H1 (cell line): ENCODE results near the gene IER3IP1. TPM values are rescaled to one million over a fixed set of nuclear protein-coding genes. Genes with fewer than 3 reads are reported as not detected.

Experiments used
- CTCF ChIA-PET: fragments of 300-600 bp; sonication (Branson Sonifier 250); formaldehyde crosslinking; loops from one replicate; lab custom pipeline; 2021; ENCODE audit not compliant: partially characterized antibody; lab: Charles Lee
- POLR2A ChIA-PET: fragments of 300-600 bp; sonication (Branson Sonifier 250); formaldehyde crosslinking; loops from one replicate; lab custom pipeline; 2021; ENCODE audit warnings: inconsistent platforms; ENCODE audit not compliant: partially characterized antibody; lab: Charles Lee
- DNase-seq, 2 experiments: peaks; one replicate each; pipeline versions ENCODE4 v3.0.0 to v3.0.0-alpha.2; 2010 to 2022; ENCODE audit warnings: low spot score in 2 of 2, low read depth in 1 of 2, mixed read lengths in 1 of 2
- FAIRE-seq: peaks from 2 replicates; lab custom pipeline; 2011; peaks lifted over from hg19 to GRCh38; lab: Jason Lieb, UNC
- H2AFZ ChIP-seq: 2 replicates; pipeline ENCODE4 v1.8.1; 2012; ENCODE audit warnings: low read length, inconsistent platforms
- H2AK5ac ChIP-seq: 2 replicates; pipeline ENCODE4 v1.6.1; 2013; ENCODE audit warnings: low read depth, low read length
- H2BK120ac ChIP-seq: replicated peaks from 2 replicates; pipeline ENCODE3; 2013; ENCODE audit warnings: low read depth, low read length, inconsistent platforms
- H2BK12ac ChIP-seq: 2 replicates; pipeline ENCODE4 v1.6.1; 2013; ENCODE audit warnings: low read depth, low read length
- H2BK15ac ChIP-seq: 2 replicates; pipeline ENCODE4 v1.6.1; 2013; ENCODE audit warnings: low read length
- H2BK20ac ChIP-seq: 2 replicates; pipeline ENCODE4 v1.6.1; 2013; ENCODE audit warnings: low read length
- H2BK5ac ChIP-seq: 2 replicates; pipeline ENCODE4 v1.6.1; 2013; ENCODE audit warnings: low read depth, low read length
- H3K14ac ChIP-seq: 2 replicates; pipeline ENCODE4 v1.6.1; 2013; ENCODE audit warnings: inconsistent platforms; ENCODE audit not compliant: insufficient read length
- H3K18ac ChIP-seq: 2 replicates; pipeline ENCODE4 v1.6.1; 2013; ENCODE audit warnings: low read length; ENCODE audit errors: extremely low read depth
- H3K23ac ChIP-seq: 2 replicates; pipeline ENCODE4 v1.6.1; 2013; ENCODE audit warnings: inconsistent platforms; ENCODE audit not compliant: insufficient read length
- H3K23me2 ChIP-seq: 2 replicates; pipeline ENCODE4 v1.6.1; 2013; ENCODE audit warnings: low read depth, low read length
- H3K27ac ChIP-seq: 2 replicates; pipeline ENCODE4 v1.6.1; 2011; ENCODE audit warnings: low read depth, low read length, inconsistent platforms
- H3K27me3 ChIP-seq, 4 experiments: replicated peaks in 1 of 4; 1 replicate in 1 of 4; 2 replicates in 3 of 4; pipeline versions ENCODE4 v1.6.1 to v1.8.1; 2011 to 2013; ENCODE audit warnings: low read length in 3 of 4, mild to moderate bottlenecking in 3 of 4, inconsistent platforms in 2 of 4, mixed read lengths in 2 of 4, moderate library complexity in 1 of 4; ENCODE audit not compliant: control insufficient read depth in 3 of 4, insufficient read depth in 3 of 4; ENCODE audit errors: extremely low read depth in 1 of 4
- H3K36me3 ChIP-seq, 4 experiments: 2 replicates each; pipeline versions ENCODE4 v1.6.1 to v1.8.1; 2011 to 2013; ENCODE audit warnings: mild to moderate bottlenecking in 4 of 4, low read length in 3 of 4, moderate library complexity in 2 of 4, control low read depth in 1 of 4, inconsistent platforms in 1 of 4; ENCODE audit not compliant: insufficient read depth in 4 of 4, control insufficient read depth in 2 of 4
- H3K4ac ChIP-seq: replicated peaks from 2 replicates; pipeline ENCODE3; 2013; ENCODE audit warnings: low read length, low read depth, mixed read lengths, inconsistent platforms; ENCODE audit not compliant: insufficient read length
- H3K4me1 ChIP-seq, 4 experiments: replicated peaks in 1 of 4; 1 replicate in 1 of 4; 2 replicates in 3 of 4; pipeline versions ENCODE4 v1.6.1 to v1.8.1; 2011 to 2013; ENCODE audit warnings: low read length in 3 of 4, inconsistent platforms in 2 of 4, mixed read lengths in 1 of 4; ENCODE audit not compliant: insufficient read depth in 4 of 4, control insufficient read depth in 3 of 4
- H3K4me2 ChIP-seq, 2 experiments: 2 replicates each; pipeline versions ENCODE4 v1.6.1 to v1.8.1; 2011 to 2013; ENCODE audit warnings: low read depth in 2 of 2, low read length in 2 of 2, control low read depth in 1 of 2, inconsistent platforms in 1 of 2, mild to moderate bottlenecking in 1 of 2; ENCODE audit not compliant: insufficient read depth in 1 of 2
- H3K4me3 ChIP-seq, 4 experiments: fragments of 200-600, 300-600 bp in 1 of 4; sonication (generic), shearing (Covaris generic), sonication (Bioruptor Twin) in 1 of 4; 2 replicates each; pipeline versions ENCODE4 v1.5.1 to v1.8.1; 2011 to 2016; ENCODE audit warnings: low read length in 4 of 4, low read depth in 3 of 4, control low read depth in 2 of 4, inconsistent platforms in 2 of 4, mild to moderate bottlenecking in 2 of 4, mixed read lengths in 1 of 4, moderate library complexity in 1 of 4; ENCODE audit not compliant: insufficient read depth in 2 of 4; ENCODE audit errors: extremely low read depth in 1 of 4
- H3K56ac ChIP-seq: replicated peaks from 2 replicates; pipeline ENCODE3; 2013; ENCODE audit warnings: low read depth, mild to moderate bottlenecking, mixed read lengths, low read length, inconsistent platforms; ENCODE audit not compliant: insufficient read length
- H3K79me1 ChIP-seq: 2 replicates; pipeline ENCODE4 v1.6.1; 2013; ENCODE audit warnings: low read depth, low read length, control low read depth
- H3K79me2 ChIP-seq, 2 experiments: 2 replicates each; pipeline versions ENCODE4 v1.6.1 to v1.8.1; 2012 to 2013; ENCODE audit warnings: low read length in 2 of 2, mild to moderate bottlenecking in 2 of 2, inconsistent platforms in 1 of 2; ENCODE audit not compliant: insufficient read depth in 2 of 2, control insufficient read depth in 1 of 2
- H3K9ac ChIP-seq, 4 experiments: replicated peaks in 1 of 4; 1 replicate in 1 of 4; 2 replicates in 3 of 4; pipeline versions ENCODE4 v1.6.1 to v1.8.1; 2011 to 2013; ENCODE audit warnings: low read depth in 3 of 4, low read length in 3 of 4, control low read depth in 2 of 4, mild to moderate bottlenecking in 2 of 4, moderate library complexity in 2 of 4, inconsistent platforms in 1 of 4; ENCODE audit errors: extremely low read depth in 1 of 4
- H3K9me3 ChIP-seq, 2 experiments: 2 replicates each; pipeline versions ENCODE4 v1.6.1 to v1.8.1; 2012 to 2013; ENCODE audit warnings: mild to moderate bottlenecking in 2 of 2, moderate library complexity in 2 of 2, control low read depth in 1 of 2, inconsistent platforms in 1 of 2, low read depth in 1 of 2, low read length in 1 of 2, mixed read lengths in 1 of 2; ENCODE audit not compliant: insufficient read depth in 2 of 2
- H4K20me1 ChIP-seq, 2 experiments: replicated peaks in 1 of 2; 2 replicates each; pipeline versions ENCODE3 to v1.8.1; 2011 to 2013; ENCODE audit warnings: inconsistent platforms in 2 of 2, low read length in 2 of 2, mild to moderate bottlenecking in 1 of 2; ENCODE audit not compliant: insufficient read depth in 2 of 2, control insufficient read depth in 1 of 2
- H4K5ac ChIP-seq: 2 replicates; pipeline ENCODE4 v1.6.1; 2013; ENCODE audit warnings: low read length, low read depth, mixed read lengths, inconsistent platforms; ENCODE audit not compliant: insufficient read length
- H4K8ac ChIP-seq: 2 replicates; pipeline ENCODE4 v1.8.0; 2013; ENCODE audit warnings: mild to moderate bottlenecking, moderate library complexity, low read length, inconsistent platforms; ENCODE audit not compliant: insufficient read depth; ENCODE audit errors: extremely low read depth
- H4K91ac ChIP-seq: replicated peaks from 2 replicates; pipeline ENCODE3; 2013; ENCODE audit warnings: low read length, mixed read lengths, inconsistent platforms; ENCODE audit not compliant: insufficient read length
- HDAC6 ChIP-seq: IDR thresholded peaks from one replicate; pipeline ENCODE4 v1.7.1; 2012; ENCODE audit warnings: low read depth, mild to moderate bottlenecking, inconsistent platforms, low read length, moderate library complexity
- JUN ChIP-seq: IDR thresholded peaks from 2 replicates; pipeline ENCODE4 v1.6.1; 2011; ENCODE audit warnings: low read depth, mild to moderate bottlenecking, improper control_type of control experiment, low read length
- KDM4A ChIP-seq: IDR thresholded peaks from one replicate; pipeline ENCODE4 v1.7.1; 2012; ENCODE audit warnings: low read depth, mild to moderate bottlenecking, moderate library complexity, low read length, inconsistent platforms; ENCODE audit not compliant: severe bottlenecking
- PHF8 ChIP-seq: fragments of 200-600 bp; sonication (generic); conservative IDR thresholded peaks from 2 replicates; pipeline ENCODE4 v1.7.1; 2012; ENCODE audit warnings: low read depth, mild to moderate bottlenecking, inconsistent platforms, low read length, moderate library complexity
- POLR2AphosphoS5 ChIP-seq: IDR thresholded peaks from 2 replicates; pipeline ENCODE4 v1.6.1; 2011; ENCODE audit warnings: low read depth, low read length
- RFX5 ChIP-seq: IDR thresholded peaks from 2 replicates; pipeline ENCODE4 v1.6.1; 2011; ENCODE audit warnings: low read depth, low read length, improper control_type of control experiment, borderline replicate concordance
- SIN3A ChIP-seq, 2 experiments: IDR thresholded peaks in 1 of 2; conservative IDR thresholded peaks in 1 of 2; 2 replicates each; pipeline ENCODE4 v1.6.1; 2011 to 2012; ENCODE audit warnings: low read length in 2 of 2, improper control_type of control experiment in 1 of 2, low read depth in 1 of 2, mild to moderate bottlenecking in 1 of 2
- SRF ChIP-seq: IDR thresholded peaks from 2 replicates; pipeline ENCODE4 v1.6.1; 2011; ENCODE audit warnings: mild to moderate bottlenecking, low read depth, low read length, moderate library complexity
- TAF7 ChIP-seq: optimal IDR thresholded peaks from 2 replicates; pipeline ENCODE3; 2011; ENCODE audit warnings: low read depth, mild to moderate bottlenecking, inconsistent platforms, low read length, moderate library complexity, borderline replicate concordance
- TBP ChIP-seq: IDR thresholded peaks from 2 replicates; pipeline ENCODE4 v1.6.1; 2011; ENCODE audit warnings: low read depth, low read length, improper control_type of control experiment
- ZNF274 ChIP-seq: IDR thresholded peaks from 2 replicates; pipeline ENCODE4 v1.7.0; 2012; ENCODE audit warnings: low read length, borderline replicate concordance; ENCODE audit errors: extremely low read depth
- WGBS, 2 experiments: shearing (Covaris generic) in 1 of 2; methylation state at CpG; one replicate each; pipeline versions ENCODE4 v1.1.6 to v1.1.7; 2013 to 2015; ENCODE audit warnings: low lambda C conversion rate in 2 of 2, mixed read lengths in 2 of 2, inconsistent platforms in 1 of 2, low coverage in 1 of 2, missing lambda C conversion rate in 1 of 2; ENCODE audit not compliant: insufficient replicate concordance in 2 of 2, insufficient coverage in 1 of 2, insufficient read length in 1 of 2; ENCODE audit errors: extremely low coverage in 1 of 2, missing lambda C conversion rate in 1 of 2; 5-methylcytosine and 5-hydroxymethylcytosine counted together
- polyA plus RNA-seq, 7 experiments: library from polyadenylated mRNA; depleted of rRNA in 3 of 7; stranded (reverse) in 5 of 7; unstranded in 2 of 7; fragments of >200 nt in 5 of 7; fragments of 200-250 nt in 2 of 7; gene quantifications; 1 replicate in 5 of 7; 2 replicates in 1 of 7; 4 replicates in 1 of 7; pipeline versions ENCODE4 v1.2.1 to v1.2.3, GENCODE V29; 2011 to 2013; ENCODE audit warnings: missing spikeins in 2 of 7, mixed read lengths in 2 of 7
- total RNA-seq: library from RNA; stranded (reverse); fragmentation: NEBNext Ultra II Directional; extraction: Animal tissue kit (Norgen Biotek cat#: 25700); gene quantifications from 2 replicates; pipeline ENCODE4 v1.2.1, GENCODE V29; 2021

The IER3IP1 gene
- total and polyA plus RNA-seq, 2 of the 8 experiments (the other 6 are each of a cell fraction or from before 2014, with no cell fraction given), result 6.0 to 8.5 TPM

DNA sequence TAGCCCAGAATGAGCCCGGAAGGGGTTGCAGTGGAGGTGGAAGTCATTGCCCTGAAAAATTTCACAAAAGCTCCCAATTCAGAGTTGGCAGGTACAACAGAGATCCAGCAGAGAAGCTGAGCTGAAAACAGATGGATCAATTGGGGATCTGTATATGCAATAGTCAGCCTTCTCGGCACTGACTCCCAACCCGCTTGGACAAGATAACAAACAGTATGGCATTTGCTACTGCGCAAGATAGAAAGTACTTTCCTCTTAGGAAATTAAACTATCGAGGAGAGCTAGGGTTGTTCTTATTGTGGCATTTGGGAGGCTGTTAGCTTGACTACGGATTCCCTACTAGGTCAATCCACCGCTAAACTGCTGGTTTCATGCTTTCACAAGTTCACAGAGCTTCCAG is 11.6 kb upstream of the IER3IP1 start:
- H3K14ac ChIP-seq, result no peak overlapping the region
- H4K91ac ChIP-seq, result no peak overlapping the region
- no peak overlapping the region for H3K23ac ChIP-seq
- TF ChIP-seq HDAC6 (no peak), PHF8 (no peak), SIN3A (conservative IDR thresholded peaks at IDR 0.05 in 1 of 2, IDR thresholded peaks at IDR 0.05 in 1 of 2; ENCODE audit: low read depth in 1 of 2, low read length in 2 of 2) (no peak), JUN (no peak), SRF (no peak), RFX5 (no peak), TAF7 (no peak), KDM4A (no peak), POLR2AphosphoS5 (no peak), TBP (no peak), ZNF274 (no peak)
- 86% methylated on average over 7 of the region's 7 CpGs; no CpG with 5 or more reads in 1 of the 2 experiments for WGBS, 2 experiments
- H3K27me3 ChIP-seq, result no peaks in the 10 kb centered on the region
- no peaks in the 10 kb centered on the region for H3K4me1 ChIP-seq
- no peak overlapping the region for H2BK20ac ChIP-seq
- H4K5ac ChIP-seq, result no peak overlapping the region
- H2BK15ac ChIP-seq, result no peak overlapping the region
- ChIA-PET POLR2A (no interaction called here), CTCF (interaction anchor here (1.2 to 3.0 kb wide), 4 partner anchors 9 to 138 kb away, joined by 3 to 9 read pairs (median 4); no protein-coding TSS in a partner anchor)
- no peak overlapping the region for H3K4me3 ChIP-seq
- H3K23me2 ChIP-seq, result no peaks in the 10 kb centered on the region
- no peak overlapping the region for H2BK5ac ChIP-seq
- H4K20me1 ChIP-seq, result no peaks in the 10 kb centered on the region
- H3K36me3 ChIP-seq, result no peaks in the 10 kb centered on the region
- no peak overlapping the region for H2BK120ac ChIP-seq
- no peak overlapping the region for H4K8ac ChIP-seq
- peaks cover 14 to 16% of the 10 kb centered on the region in 2 experiments for H3K9me3 ChIP-seq
- no peak overlapping the region for H3K4ac ChIP-seq
- no peak overlapping the region for H2AK5ac ChIP-seq
- no peak for DNase-seq
- H3K4me2 ChIP-seq, result no peak overlapping the region
- no peak overlapping the region for H3K9ac ChIP-seq
- FAIRE-seq, result no peak
- H3K27ac ChIP-seq, result no peak overlapping the region
- H2BK12ac ChIP-seq, result no peak overlapping the region
- H3K56ac ChIP-seq, result no peak overlapping the region
- no peak overlapping the region for H3K18ac ChIP-seq
- H3K79me2 ChIP-seq, result no peaks in the 10 kb centered on the region
- H2AFZ ChIP-seq, result no peak overlapping the region
- no peaks in the 10 kb centered on the region for H3K79me1 ChIP-seq
